ENCODE data around the gene PPFIA3.
"Not testable (repeated sequence)": the region's sequence is repeated elsewhere in the genome, so short reads cannot be mapped to it uniquely, and the experiment has no call there.

Gene PPFIA3

GRCh38 chr19:49125025-49125731 is 5.8 kb downstream of the PPFIA3 start:
- DNase-seq: peak; percentile 64

- DNase-seq: no peak
Observed at GRCh38 chr19:49126575-49126974, 7.2 kb downstream of the PPFIA3 start.

GRCh38 chr19:49127225-49127624 is 7.9 kb downstream of the PPFIA3 start:
- DNase-seq: not testable (repeated sequence)

GRCh38 chr19:49127674-49128544 is 8.6 kb downstream of the PPFIA3 start:
- peak; percentile 96 for DNase-seq

- DNase-seq: peak; percentile 62
Observed at GRCh38 chr19:49128545-49129237, 9.3 kb downstream of the PPFIA3 start.

GRCh38 chr19:49129238-49129583 is 9.9 kb downstream of the PPFIA3 start:
- DNase-seq: no peak

- DNase-seq: no peak
Observed at GRCh38 chr19:49130325-49130724, 11.0 kb downstream of the PPFIA3 start.

- DNase-seq: peak; percentile 62
Observed at GRCh38 chr19:49132974-49133609, 13.7 kb downstream of the PPFIA3 start.

GRCh38 chr19:49133621-49134454 is 14.5 kb downstream of the PPFIA3 start:
- DNase-seq: peak; percentile 83

- no peak for DNase-seq
Observed at GRCh38 chr19:49135686-49136085, 16.3 kb downstream of the PPFIA3 start.

- no peak for DNase-seq
Observed at GRCh38 chr19:49136771-49137171, 17.4 kb downstream of the PPFIA3 start.

GRCh38 chr19:49140951-49141350 is 21.6 kb downstream of the PPFIA3 start:
- no peak for DNase-seq

GRCh38 chr19:49141352-49141751 is 22.0 kb downstream of the PPFIA3 start:
- no peak for DNase-seq

- DNase-seq: peak; percentile 76
Observed at GRCh38 chr19:49142866-49143335, 23.6 kb downstream of the PPFIA3 start.

- peak; percentile 61 for DNase-seq
Observed at GRCh38 chr19:49145573-49146407, 26.4 kb downstream of the PPFIA3 start.

GRCh38 chr19:49146408-49146770 is 27.0 kb downstream of the PPFIA3 start:
- not testable (repeated sequence) for DNase-seq

GRCh38 chr19:49148044-49148682 is 28.8 kb downstream of the PPFIA3 start:
- DNase-seq: no peak

GRCh38 chr19:49148784-49149651 is 29.7 kb downstream of the PPFIA3 start:
- peak; percentile 92 for DNase-seq

- peak; percentile 84 for DNase-seq
Observed at GRCh38 chr19:49149652-49150105, 30.3 kb downstream of the PPFIA3 start.

All from NCI-H146 (cell line).